Measurements from ENCODE around the gene SPATA4.
A peak's percentile ranks its signal among the peaks of the same experiment; 100 is the strongest.

The SPATA4 gene

DNA sequence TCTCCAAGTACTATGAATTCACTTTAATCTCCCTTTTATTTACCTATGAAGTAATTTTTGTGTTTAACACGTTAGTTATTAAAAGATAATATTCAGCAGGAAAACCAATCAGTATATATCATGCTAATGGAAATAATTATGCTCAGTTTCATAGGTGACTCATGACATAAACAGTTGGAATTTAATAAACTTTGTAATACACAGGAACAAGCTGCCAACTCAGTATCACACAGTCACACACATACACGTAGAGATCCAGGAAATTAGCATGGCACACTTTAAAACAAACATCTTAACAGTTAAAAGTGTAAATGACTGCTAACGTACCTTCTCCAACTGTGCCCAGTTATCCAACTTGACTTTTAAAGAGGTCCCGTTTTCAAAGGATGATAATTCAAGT lies 2.3 kb downstream of the SPATA4 start:
- no peak for DNase-seq (ENCODE audit: low read depth, low spot score)
- no peak overlapping the region for H3K4me3 ChIP-seq (ENCODE audit: low read length)

DNA sequence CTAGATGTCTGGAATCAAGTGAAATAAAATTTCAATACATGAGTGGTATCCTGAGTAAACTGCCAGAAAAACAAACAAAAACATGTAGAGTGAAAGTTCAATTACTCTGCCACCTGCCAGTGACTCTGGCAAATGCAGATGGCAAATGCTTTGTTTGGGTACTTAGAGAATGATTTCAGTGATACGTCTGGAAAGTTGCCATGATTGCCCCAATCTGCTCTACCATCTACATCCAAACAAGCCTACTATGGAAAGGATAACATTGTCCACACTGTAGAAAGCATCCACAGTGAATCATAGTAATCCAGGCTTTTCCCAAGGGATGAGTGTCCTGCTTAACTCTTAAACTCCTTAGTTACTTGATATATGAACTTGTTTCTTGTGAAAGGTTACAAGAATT lies 3.4 kb downstream of the SPATA4 start:
- H3K4me3 ChIP-seq (ENCODE audit: low read length), result no peak overlapping the region
- no peak for DNase-seq (ENCODE audit: low read depth, low spot score)

DNA sequence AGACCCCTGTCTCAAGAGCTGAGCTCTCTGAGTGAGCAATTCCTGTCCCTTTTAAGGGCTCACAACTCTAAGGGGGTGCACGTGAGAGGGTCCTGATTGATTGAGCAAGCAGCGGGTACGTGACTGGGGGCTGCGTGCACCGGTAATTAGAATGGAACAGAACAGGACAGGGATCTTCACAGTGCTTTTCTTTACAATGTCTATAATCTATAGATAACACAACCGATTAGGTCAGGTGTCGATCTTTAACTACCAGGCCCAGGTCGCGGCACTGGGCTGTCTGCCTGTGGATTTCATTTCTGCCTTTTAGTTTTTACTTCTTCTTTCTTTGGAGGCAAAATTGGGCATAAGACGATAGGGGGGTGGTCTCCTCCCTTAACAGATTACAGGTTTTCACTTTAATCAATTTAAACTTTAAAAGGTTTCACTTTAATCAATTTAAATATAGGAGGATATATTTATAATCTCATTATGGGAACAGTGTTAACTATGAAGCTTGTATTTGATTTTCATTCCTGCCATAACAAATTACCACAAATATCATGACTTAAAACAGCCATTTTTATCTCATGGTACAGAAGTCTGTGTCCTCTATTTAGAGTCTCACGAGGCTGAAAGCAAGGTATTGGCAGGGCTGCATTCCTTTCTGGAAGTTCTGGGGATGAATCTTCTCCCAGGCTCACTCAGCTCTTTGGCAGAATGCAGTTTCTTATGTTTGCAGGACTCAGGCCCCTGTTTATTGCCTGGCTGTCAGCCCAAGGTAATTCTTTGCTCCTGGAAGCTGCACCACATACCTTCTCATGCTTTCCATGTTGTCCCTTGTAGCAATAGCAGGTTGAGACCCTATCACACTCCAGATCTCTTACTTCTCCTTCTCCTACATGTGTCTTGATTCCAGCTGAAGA lies 5.2 kb downstream of the SPATA4 start:
- no peak overlapping the region for H3K4me3 ChIP-seq (ENCODE audit: low read length)
- no peak for DNase-seq (ENCODE audit: low read depth, low spot score)

DNA sequence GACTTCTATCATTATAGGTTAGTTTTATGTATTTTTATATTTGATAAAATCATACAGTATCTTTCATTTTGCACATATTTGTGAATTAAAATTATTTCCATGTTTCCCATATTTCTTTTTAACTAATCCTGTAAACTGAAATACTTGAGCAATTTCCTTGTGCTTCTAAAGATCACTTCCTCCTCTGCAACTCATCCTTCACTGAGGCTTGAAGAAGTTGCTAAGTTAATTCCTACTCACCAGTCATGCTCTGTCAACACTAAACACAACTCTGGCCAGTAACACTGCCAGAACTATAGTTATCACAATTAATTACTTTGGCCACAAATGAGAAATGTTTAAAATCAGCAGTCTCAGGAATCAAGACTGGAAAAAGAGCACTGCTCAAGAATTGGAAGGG lies 6.7 kb downstream of the SPATA4 start:
- H3K4me3 ChIP-seq (ENCODE audit: low read length), result no peak overlapping the region
- DNase-seq (ENCODE audit: low read depth, low spot score), result no peak

DNA sequence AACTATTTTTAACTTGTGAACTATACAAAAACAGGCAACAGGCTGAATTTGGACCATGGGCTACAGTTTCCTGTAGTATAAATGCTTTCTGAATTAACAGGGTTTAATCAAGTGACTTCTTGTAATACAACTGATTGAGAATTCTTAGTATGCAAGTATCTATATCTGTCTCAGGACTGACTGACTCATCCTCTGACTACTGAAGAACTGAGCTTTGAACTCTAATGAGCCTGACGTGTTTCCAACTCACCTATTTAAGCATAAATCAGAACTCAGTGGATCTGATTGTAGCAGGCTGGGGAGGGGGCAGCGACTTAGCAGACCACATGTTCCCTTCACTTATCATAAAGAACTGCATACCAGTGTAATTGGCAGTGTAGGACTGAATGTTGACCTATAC lies 7.8 kb downstream of the SPATA4 start:
- no peak for DNase-seq (ENCODE audit: low read depth, low spot score)
- H3K4me3 ChIP-seq (ENCODE audit: low read length), result no peak overlapping the region

DNA sequence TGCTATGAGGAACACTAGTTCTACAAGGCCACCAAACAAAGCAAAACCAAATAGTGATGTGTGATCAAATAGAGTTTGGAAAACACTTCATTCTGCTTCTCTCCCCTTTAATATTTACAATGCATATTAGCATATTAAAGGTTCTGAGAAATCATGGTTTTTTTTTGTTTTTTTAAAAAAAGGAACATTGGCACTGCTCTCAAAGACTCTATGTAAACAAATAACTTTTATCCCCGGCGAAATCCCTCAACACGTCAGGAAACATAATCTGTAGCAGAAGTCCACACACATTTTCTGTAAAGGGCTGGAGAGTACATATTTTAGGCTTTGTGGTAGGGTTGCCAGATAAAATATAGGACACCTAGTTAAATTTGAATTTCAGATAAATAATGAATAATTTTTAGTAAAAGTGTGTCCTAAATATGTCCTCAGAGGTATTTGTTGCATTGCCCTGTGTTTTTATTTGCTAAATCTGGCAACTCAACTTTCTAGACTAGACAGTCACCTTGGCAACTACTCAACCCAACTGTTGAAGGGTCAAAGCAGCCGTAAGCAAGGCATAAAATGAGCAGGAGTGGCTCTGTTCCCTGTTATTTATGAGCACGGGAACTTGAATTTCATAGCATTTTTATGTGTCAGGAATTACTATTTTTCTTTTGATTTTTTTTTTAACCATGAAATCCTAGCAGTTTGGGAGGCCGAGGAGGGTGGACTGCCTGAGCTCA lies 8.6 kb downstream of the SPATA4 start:
- no peak for DNase-seq (ENCODE audit: low read depth, low spot score)
- H3K4me3 ChIP-seq (ENCODE audit: low read length), result no peak overlapping the region

DNA sequence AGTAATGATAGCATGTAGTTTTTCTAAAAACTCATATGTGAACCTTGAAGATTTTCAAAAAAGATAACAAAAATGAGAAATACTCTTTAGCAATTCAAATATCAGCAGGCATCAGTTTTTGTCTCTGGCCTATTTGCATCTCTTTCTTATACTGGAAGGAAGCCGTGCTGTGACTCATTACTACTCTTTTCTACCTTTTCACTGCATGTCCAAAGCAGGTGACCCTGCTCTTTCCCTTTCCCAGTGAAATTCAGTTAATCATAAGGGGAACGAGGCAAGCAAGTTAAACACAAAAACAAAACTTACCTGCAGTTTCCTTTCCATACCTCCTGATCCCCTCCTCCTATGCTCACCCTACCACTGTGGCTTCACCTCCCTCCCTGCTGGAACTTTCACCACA lies 9.3 kb downstream of the SPATA4 start:
- DNase-seq (ENCODE audit: low read depth, low spot score), result no peak
- H3K4me3 ChIP-seq (ENCODE audit: low read length), result no peak overlapping the region

DNA sequence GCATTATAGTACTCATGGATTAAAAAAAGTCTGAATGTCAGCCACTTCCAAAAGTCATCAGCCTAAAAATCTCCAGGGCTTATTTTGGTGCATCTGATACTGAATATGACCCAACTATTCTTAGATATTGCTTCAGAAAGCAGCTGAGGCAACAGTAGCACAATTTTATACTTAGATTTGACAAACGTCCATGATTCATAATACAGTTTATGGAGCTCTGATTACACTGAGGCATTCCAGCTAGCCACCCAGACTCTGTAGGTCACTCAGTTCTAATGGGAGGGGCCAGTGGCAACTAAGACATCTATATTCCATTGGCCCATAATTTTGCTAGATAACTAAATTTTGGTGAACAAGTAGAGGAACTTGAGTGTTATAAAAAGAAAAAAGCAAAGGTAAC lies 10.3 kb downstream of the SPATA4 start:
- DNase-seq (ENCODE audit: low read depth, low spot score), result no peak
- no peak overlapping the region for H3K4me3 ChIP-seq (ENCODE audit: low read length)

DNA sequence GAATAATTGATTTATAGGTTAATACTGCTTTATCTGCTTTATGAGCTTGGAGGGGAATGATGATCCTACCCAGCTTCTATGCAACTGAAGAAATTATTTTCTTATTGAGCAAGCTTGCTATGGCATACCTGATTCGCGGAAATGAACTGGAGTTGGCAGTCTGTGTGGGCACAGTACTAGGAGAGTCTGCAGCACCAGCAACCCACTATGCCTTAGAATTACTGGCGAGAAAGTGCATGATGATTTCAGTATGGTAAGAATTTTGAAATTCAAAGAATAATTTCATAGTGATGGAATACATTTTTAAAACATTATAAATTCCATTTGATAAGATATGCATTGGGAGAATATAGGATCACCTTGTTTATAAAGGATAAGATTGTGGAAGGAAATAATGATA lies 32.3 kb downstream of the SPATA4 start:
- DNase-seq (ENCODE audit: low read depth, low spot score), result no peak
- H3K4me3 ChIP-seq (ENCODE audit: low read length), result no peak overlapping the region

DNA sequence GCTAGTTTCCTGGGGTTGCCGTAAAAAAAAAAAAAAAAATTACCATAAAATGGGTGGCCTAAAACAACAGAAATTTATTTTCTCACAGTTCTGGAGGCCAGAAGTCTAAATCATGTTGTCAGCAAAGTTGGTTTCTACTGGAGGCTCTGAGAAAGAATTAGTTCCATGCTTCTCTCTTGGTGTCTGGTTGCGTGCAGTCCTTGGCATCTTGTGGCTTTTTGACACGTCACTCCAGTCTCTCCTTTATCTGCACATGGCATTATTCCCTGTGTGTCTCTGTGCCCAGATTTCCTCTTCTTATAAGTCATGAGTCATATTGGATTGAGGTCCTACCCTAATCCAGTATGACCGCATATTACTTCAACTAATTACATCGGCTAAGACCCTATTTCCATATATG lies 38.7 kb downstream of the SPATA4 start:
- no peak for DNase-seq (ENCODE audit: low read depth, low spot score)

DNA sequence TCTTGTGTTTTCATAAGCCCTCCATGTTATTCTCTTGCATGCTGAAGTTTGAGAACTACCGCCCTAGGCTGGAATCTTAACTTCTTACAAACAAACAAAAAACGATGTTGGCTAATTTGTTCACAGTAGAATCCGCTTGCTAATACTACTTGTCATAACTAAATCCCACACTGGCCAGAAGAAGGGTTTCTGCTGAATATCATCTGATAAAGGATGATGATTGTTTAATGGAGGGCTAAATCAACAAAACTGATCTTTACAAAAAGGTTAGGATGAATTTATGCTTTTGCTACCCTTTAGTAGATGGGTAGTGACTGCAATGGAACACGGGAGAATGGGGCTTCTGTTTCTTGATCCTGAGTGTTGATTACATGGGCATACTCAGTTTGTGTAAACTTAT lies 42.3 kb downstream of the SPATA4 start:
- no peak overlapping the region for H3K4me3 ChIP-seq (ENCODE audit: low read length)
- no peak for DNase-seq (ENCODE audit: low read depth, low spot score)

More for the DNA sequence above, 38.7 kb downstream of the SPATA4 start:
- no peak overlapping the region for H3K4me3 ChIP-seq (ENCODE audit: low read length)

DNA sequence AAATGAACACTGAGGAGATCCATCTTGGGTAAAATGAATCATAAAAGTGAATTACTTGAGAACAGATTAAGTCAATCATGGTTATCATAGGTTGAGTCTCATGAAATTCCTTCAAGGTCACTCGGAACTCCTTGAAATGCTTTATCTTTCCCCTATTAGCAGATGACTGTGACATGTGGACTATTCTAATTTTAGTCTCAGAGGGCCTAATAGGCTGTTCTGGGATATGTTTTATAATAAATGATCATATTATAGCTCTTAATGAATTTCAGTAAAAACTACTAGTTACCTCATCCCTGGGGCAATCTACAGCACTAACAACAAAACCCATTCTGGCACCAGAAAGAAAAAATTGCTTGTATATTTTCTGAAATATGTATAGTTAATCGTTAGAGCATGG lies 44.7 kb downstream of the SPATA4 start:
- H3K4me3 ChIP-seq (ENCODE audit: low read length), result no peak overlapping the region
- no peak for DNase-seq (ENCODE audit: low read depth, low spot score)

DNA sequence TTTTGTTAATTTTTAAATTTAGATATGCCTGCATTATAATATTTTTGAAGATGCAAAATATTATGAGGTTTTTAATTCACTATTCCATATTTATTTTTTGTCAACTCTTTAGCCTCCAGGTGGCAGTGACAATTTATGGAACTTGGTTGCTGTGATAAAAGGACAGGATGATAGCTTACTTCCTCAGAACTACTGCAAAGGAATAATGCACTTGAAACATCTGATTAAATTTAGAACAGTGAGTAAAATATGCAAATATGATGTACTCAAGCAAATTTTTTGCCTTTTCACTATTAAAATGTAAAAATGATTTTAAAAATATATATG lies 45.1 kb downstream of the SPATA4 start:
- H3K4me3 ChIP-seq (ENCODE audit: low read length), result no peak overlapping the region
- peak; percentile 4 for DNase-seq (ENCODE audit: low read depth, low spot score)

DNA sequence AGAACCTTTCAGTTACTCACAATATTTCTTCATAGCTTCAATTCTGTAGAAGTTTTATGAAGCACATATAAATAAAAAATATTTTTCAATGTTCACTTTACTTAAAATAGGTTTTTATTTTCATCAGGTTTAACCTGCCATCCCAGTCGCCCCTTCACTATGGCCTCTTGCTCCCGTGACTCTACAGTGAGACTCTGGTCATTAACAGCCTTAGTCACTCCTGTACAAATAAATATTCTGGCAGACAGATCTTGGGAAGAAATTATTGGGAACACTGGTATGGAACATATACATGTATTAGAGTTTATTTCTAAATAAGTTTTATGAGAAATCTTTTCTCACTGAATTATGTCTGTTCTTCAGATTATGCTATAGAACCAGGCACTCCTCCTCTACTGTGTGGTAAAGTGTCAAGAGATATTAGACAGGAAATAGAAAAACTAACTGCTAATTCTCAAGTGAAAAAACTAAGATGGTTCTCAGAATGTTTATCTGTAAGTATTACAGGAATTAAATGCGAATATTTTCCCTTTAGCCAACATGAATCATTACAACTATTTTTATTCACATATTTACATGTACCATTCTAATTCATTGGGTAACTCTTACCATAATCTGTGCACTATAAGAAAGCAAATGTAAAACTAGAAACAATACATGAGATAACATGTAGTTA lies 45.6 kb downstream of the SPATA4 start:
- H3K4me3 ChIP-seq (ENCODE audit: low read length), result no peak overlapping the region
- DNase-seq (ENCODE audit: low read depth, low spot score), result no peak

DNA sequence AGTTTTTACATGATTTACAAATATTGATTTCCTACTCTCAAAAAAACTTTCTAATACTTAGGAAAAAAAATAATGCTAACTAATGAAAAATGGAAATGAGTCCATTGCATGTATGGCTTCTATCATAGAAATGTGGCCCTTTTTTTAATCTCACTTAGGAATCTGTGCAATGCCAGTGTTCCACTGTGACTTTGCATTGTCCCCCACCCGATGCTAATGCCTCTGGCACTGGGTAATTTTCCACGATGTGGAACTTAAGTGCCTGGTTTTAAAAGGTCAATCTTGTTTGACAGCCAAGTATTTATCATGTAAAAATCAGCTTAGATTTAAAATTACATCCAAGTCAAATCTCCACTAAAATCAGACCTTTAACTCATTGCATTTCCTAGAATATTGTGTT lies 53.1 kb downstream of the SPATA4 start:
- no peak overlapping the region for H3K4me3 ChIP-seq (ENCODE audit: low read length)
- DNase-seq (ENCODE audit: low read depth, low spot score), result no peak

DNA sequence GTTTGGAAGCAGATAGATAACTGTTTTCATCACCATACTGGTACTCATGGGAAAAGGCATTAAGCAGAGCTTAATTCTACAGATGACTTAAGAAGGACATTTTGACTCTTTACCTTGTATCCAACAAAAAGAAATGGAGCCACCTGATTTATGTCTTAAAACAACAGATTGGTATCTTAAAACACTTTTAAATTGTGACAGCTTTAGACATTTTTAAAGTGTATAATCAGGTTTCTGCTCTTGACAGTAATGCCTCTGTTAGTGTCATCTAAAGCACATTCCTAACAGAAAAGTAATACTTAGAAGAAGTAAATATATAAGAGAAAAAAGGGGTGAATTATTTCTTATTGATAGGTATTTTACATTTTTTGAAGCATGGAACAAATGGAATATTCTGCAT lies 55.9 kb downstream of the SPATA4 start:
- DNase-seq (ENCODE audit: low read depth, low spot score), result no peak
- H3K4me3 ChIP-seq (ENCODE audit: low read length), result no peak overlapping the region

DNA sequence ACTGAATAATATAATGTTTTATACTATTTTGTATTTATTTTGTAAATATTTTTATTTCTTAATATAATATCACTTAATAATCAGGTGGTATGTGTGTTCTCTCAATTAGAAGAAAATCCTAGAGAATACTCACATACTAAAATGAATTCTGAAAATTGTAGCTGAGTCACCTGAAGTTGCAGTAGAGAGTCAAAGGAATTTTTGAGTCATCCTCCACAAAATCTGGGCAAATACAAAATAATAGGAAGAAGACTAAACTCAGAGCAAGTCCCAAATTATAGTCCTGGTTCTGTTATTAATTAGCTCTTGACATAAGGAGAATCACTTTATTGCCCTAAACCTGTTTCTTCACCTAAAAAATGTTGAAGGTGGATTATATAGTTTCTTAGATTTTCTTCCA lies 57.8 kb downstream of the SPATA4 start:
- DNase-seq (ENCODE audit: low read depth, low spot score), result no peak

DNA sequence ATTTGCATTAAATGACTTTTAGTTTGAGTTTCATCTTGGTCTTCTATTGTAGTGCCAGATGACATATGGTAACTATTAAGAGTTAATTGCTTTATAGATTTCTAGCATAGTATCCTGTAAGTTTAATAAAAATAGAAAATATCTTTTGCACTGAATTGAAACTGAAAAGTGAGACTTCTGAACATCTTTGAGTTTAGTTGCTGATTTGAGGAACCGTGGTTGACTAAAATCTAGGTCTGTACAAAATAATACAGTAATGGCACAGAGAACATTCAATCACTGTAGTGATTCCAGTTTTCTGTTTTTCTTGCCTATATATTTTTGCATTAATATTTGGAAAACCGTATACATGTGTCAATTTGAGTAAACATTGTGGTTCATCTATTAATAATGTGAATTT lies 60.7 kb downstream of the SPATA4 start:
- DNase-seq (ENCODE audit: low read depth, low spot score), result no peak
- H3K4me3 ChIP-seq (ENCODE audit: low read length), result no peak overlapping the region

More for the DNA sequence above, 57.8 kb downstream of the SPATA4 start:
- H3K4me3 ChIP-seq (ENCODE audit: low read length), result no peak overlapping the region

Measured in Jurkat, Clone E6-1 (cell line).